HG03469 (cell line): Measurements from ENCODE around the gene CPVL.

Experiments used
- ATAC-seq: cut with Tn5 transposase; IDR thresholded peaks from one replicate; pipeline ENCODE4 v1.9.1; 2021; ENCODE audit warnings: mild to moderate bottlenecking, moderate library complexity, moderate number of reproducible peaks; ENCODE audit not compliant: unreplicated experiment

CPVL gene

GRCh38 chr7:29013082-29013695 lies 133.1 kb downstream of the CPVL start:
- no peak for ATAC-seq

GRCh38 chr7:29009947-29010346 lies 136.4 kb downstream of the CPVL start:
- ATAC-seq, result no peak

GRCh38 chr7:29008590-29008989 lies 137.7 kb downstream of the CPVL start:
- ATAC-seq, result no peak

GRCh38 chr7:29007127-29007526 lies 139.2 kb downstream of the CPVL start:
- ATAC-seq, result no peak

- ATAC-seq, result no peak
Observed at GRCh38 chr7:29005829-29006228, 140.5 kb downstream of the CPVL start.

- ATAC-seq, result no peak
Observed at GRCh38 chr7:29005406-29005805, 140.9 kb downstream of the CPVL start.

GRCh38 chr7:29003703-29004102 lies 142.6 kb downstream of the CPVL start:
- no peak for ATAC-seq

GRCh38 chr7:29000717-29001076 lies 145.6 kb downstream of the CPVL start:
- ATAC-seq, result no peak

- no peak for ATAC-seq
Observed at GRCh38 chr7:28999895-29000716, 146.2 kb downstream of the CPVL start.

- ATAC-seq, result no peak
Observed at GRCh38 chr7:28999427-28999826, 146.9 kb downstream of the CPVL start.

- ATAC-seq, result no peak
Observed at GRCh38 chr7:28998105-28998504, 148.2 kb downstream of the CPVL start.

GRCh38 chr7:28996836-28997235 lies 149.5 kb downstream of the CPVL start:
- ATAC-seq, result no peak

GRCh38 chr7:28993371-28993770 lies 153.0 kb downstream of the CPVL start:
- no peak for ATAC-seq

- ATAC-seq, result no peak
Observed at GRCh38 chr7:28992798-28993197, 153.5 kb downstream of the CPVL start.

GRCh38 chr7:28990200-28990960 lies 156.0 kb downstream of the CPVL start:
- no peak for ATAC-seq

GRCh38 chr7:28989211-28989980 lies 156.9 kb downstream of the CPVL start:
- ATAC-seq, result no peak

GRCh38 chr7:28988810-28989209 lies 157.5 kb downstream of the CPVL start:
- ATAC-seq, result no peak

- no peak for ATAC-seq
Observed at GRCh38 chr7:28988091-28988490, 158.2 kb downstream of the CPVL start.

GRCh38 chr7:28986765-28987110 lies 159.6 kb downstream of the CPVL start:
- no peak for ATAC-seq

GRCh38 chr7:28986028-28986764 lies 160.1 kb downstream of the CPVL start:
- ATAC-seq, result no peak
